Endothelial cell (in vitro differentiated cells): ENCODE data around the gene WDR5. TPM values are rescaled to one million over a fixed set of nuclear protein-coding genes. Genes with fewer than 3 reads are reported as not detected.

Experiments used
- DNase-seq: peaks from one replicate; pipeline ENCODE4 v3.0.0; 2021; ENCODE audit warnings: low spot score
- H3K27ac Mint-ChIP-seq: one replicate; pipeline ENCODE4 v1.8.0; 2021; ENCODE audit warnings: mixed read lengths, inconsistent platforms; ENCODE audit not compliant: unreplicated experiment
- H3K27me3 Mint-ChIP-seq: one replicate; pipeline ENCODE4 v1.8.0; 2021; ENCODE audit warnings: mild to moderate bottlenecking, moderate library complexity, mixed read lengths, inconsistent platforms; ENCODE audit not compliant: unreplicated experiment
- H3K36me3 Mint-ChIP-seq: one replicate; pipeline ENCODE4 v1.8.0; 2021; ENCODE audit warnings: mild to moderate bottlenecking, low read depth, mixed read lengths, inconsistent platforms; ENCODE audit not compliant: unreplicated experiment
- H3K4me1 Mint-ChIP-seq: one replicate; pipeline ENCODE4 v1.8.0; 2021; ENCODE audit warnings: mild to moderate bottlenecking, mixed read lengths, inconsistent platforms; ENCODE audit not compliant: unreplicated experiment
- H3K4me3 Mint-ChIP-seq: one replicate; pipeline ENCODE4 v1.8.0; 2021; ENCODE audit warnings: mild to moderate bottlenecking, mixed read lengths, inconsistent platforms; ENCODE audit not compliant: unreplicated experiment
- H3K9me3 Mint-ChIP-seq: one replicate; pipeline ENCODE4 v1.8.0; 2021; ENCODE audit warnings: mixed read lengths, inconsistent platforms; ENCODE audit not compliant: unreplicated experiment
- total RNA-seq: library from RNA; stranded (reverse); fragmentation: NEBNext Ultra II Directional; extraction: Animal tissue kit (Norgen Biotek cat#: 25700); gene quantifications from one replicate; pipeline ENCODE4 v1.2.1, GENCODE V29; 2021; ENCODE audit not compliant: unreplicated experiment
- TF ChIP-seq, protein P1 (sequence below): fragments of 200-600 bp; sonication (generic); IDR thresholded peaks from one replicate; pipeline ENCODE4 v1.5.0; 2021; ENCODE audit warnings: antibody characterized with exemption; ENCODE audit not compliant: unreplicated experiment

The WDR5 gene
- total RNA-seq, 1 donor from 2014 or later, result 26.5 TPM

- Mint-ChIP-seq H3K36me3 (peaks cover 4% of the 10 kb centered on the region), H3K27ac (no peak overlapping the region), H3K4me3 (no peak overlapping the region), H3K9me3 (no peaks in the 10 kb centered on the region), H3K27me3 (peaks cover 12% of the 10 kb centered on the region), H3K4me1 (peaks cover 5% of the 10 kb centered on the region)
- TF ChIP-seq, protein P1, sequence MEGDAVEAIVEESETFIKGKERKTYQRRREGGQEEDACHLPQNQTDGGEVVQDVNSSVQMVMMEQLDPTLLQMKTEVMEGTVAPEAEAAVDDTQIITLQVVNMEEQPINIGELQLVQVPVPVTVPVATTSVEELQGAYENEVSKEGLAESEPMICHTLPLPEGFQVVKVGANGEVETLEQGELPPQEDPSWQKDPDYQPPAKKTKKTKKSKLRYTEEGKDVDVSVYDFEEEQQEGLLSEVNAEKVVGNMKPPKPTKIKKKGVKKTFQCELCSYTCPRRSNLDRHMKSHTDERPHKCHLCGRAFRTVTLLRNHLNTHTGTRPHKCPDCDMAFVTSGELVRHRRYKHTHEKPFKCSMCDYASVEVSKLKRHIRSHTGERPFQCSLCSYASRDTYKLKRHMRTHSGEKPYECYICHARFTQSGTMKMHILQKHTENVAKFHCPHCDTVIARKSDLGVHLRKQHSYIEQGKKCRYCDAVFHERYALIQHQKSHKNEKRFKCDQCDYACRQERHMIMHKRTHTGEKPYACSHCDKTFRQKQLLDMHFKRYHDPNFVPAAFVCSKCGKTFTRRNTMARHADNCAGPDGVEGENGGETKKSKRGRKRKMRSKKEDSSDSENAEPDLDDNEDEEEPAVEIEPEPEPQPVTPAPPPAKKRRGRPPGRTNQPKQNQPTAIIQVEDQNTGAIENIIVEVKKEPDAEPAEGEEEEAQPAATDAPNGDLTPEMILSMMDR, result no peak
- DNase-seq, result no peak
These were observed 52.1 kb downstream of the WDR5 start for GRCh38 chr9:134187891-134188385.

GRCh38 chr9:134188386-134189144 lies 52.7 kb downstream of the WDR5 start:
- Mint-ChIP-seq H3K36me3 (peaks cover 4% of the 10 kb centered on the region), H3K9me3 (no peaks in the 10 kb centered on the region), H3K27ac (no peak overlapping the region), H3K27me3 (peaks cover 12% of the 10 kb centered on the region), H3K4me3 (no peak overlapping the region), H3K4me1 (peaks cover 5% of the 10 kb centered on the region)
- DNase-seq, result no peak
- TF ChIP-seq, protein P1, result no peak

DNA sequence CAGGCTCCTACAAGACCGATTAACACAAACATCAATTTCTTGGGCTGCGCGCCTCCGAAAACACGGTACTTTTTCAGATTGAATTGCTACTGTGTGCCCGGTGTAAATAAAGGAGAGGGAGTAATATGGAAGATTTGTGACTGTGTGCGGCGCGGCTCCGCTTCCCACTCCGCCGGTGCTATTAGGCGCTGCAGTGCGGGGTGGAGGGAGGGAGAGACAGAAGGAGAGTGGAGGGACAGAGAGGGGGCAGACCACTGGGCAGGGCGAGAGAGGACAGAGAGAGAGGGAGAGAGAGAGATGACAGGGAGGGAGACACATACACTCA lies 53.2 kb downstream of the WDR5 start:
- TF ChIP-seq, protein P1, result no peak
- no peak for DNase-seq
- H3K36me3 Mint-ChIP-seq, result peaks cover 4% of the 10 kb centered on the region
- H3K4me3 Mint-ChIP-seq, result no peak overlapping the region
- no peak overlapping the region for H3K27ac Mint-ChIP-seq
- H3K4me1 Mint-ChIP-seq, result peaks cover 5% of the 10 kb centered on the region
- H3K9me3 Mint-ChIP-seq, result no peaks in the 10 kb centered on the region
- peaks cover 12% of the 10 kb centered on the region for H3K27me3 Mint-ChIP-seq

DNA sequence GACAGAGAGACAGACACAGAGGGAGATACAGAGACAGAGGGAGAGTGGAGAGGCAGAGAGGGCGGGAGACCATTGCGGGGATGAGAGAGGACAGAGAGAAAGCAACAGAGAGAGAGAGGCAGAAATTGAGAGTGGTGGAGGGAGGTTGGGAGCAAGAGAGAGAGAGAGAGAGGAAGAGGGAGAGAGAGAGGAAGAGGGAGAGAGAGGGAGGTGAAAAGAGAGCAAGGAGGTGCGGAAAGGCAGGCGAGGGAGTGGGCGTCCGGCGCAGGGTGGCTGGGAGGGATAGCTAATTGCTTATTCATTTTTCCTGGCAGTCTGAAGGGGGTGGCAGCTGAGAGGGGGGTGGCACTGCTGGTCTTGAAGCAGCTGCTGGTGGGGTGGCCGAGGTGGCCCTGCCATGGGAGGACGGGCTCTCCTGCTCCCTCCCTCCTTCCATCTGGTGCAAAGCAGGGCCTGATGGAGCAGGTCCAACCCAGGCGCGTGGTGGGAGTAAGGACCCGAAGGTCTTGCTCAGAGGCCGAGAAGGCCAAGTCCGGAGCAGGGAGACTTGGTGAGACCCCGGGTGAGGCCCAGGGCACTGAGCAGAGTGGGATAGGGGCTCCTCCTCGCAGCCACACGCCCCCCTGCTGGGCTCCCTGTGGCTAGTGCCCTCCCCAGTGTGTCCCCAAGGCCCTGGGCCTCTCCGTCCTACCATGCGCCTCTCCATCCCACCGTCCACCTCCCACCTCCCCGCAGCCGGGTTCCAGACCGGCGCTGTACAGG lies 53.8 kb downstream of the WDR5 start:
- TF ChIP-seq, protein P1, result no peak
- H3K27me3 Mint-ChIP-seq, result peaks cover 12% of the 10 kb centered on the region
- H3K36me3 Mint-ChIP-seq, result peaks cover 4% of the 10 kb centered on the region

More for the DNA sequence above, 53.8 kb downstream of the WDR5 start:
- no peak overlapping the region for H3K27ac Mint-ChIP-seq
- H3K4me1 Mint-ChIP-seq, result peaks cover 5% of the 10 kb centered on the region
- no peak overlapping the region for H3K4me3 Mint-ChIP-seq
- H3K9me3 Mint-ChIP-seq, result no peaks in the 10 kb centered on the region
- no peak for DNase-seq
